Effector CD8-positive, alpha-beta T cell (primary cell): ENCODE data around the gene HS1BP3.
A peak's percentile ranks its signal among the peaks of the same experiment; 100 is the strongest.

Experiments used
- DNase-seq: peaks from one replicate; lab custom pipeline; 2025; lab: John Stamatoyannopoulos, UW

HS1BP3 gene

DNA sequence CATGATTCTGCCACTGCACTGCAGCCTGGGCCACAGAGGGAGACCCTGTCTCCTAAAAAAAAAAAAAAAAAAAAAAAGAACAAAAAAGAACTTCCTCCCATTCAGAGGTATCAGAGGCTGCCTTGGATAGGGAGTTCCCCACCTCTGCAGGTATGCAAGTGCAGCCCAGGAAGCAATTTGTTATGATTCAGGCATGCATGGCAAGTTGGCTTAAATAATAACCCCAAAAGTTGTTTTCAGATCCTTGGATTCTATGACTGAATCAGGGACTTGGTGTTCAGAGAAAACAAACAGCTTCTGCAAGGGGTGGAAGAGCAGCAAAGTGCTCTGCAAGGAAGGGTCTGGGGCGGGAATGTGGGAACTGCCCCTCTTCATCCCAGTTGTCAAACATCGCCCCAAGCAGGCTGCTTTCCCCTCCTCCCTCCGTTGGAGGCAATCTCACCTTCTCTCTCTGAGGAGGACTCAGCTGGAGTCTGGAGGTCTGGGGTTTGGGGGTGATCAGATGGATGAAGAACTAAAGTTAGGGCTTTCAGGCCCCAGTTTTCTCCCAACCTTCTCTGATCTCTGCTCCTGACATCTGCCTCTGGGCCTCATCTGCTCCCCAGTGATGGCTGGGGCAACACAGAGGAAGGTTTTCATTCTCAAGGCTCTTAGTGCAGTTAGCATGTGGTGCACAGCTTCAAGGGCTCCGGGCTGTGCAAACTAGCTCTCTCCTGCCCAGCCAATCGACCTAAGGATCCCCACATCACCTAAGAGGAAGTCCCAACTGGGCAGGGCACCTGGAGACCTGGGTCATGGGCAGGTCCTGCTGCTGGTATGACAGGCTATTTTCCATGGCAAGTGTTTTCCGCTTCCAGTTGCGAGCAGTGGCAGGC lies 12.5 kb upstream of the HS1BP3 start:
- no peak for DNase-seq

DNA sequence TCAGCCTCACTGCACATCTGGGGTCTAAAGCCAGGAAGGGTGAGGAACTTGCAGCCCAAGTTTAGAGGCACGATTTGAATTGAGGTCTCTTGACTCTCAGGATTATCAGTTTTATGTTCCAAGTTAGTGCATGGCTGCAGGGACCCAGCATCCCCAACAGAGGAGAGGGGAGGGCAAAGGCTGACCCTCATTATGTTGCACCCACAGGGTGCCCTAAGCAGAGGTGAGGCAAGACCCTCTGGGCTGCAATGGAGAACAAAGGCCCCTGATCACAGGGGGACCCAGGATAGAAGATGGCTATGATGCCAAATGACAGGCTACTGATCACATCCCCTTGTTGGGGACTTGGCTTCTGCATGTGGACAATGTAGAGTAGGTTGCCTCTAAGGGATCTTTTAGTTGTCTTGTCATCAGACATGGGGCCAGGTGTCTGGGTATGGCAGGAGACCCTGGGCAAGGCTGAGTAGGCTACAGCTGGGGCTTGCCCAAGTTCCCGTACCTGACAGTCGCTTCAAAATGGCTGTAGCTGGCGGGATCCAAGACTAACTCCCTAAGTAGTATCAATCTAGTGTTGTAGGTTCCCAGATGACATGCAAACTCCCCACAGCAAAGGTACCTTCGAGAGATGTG lies 11.5 kb upstream of the HS1BP3 start:
- DNase-seq = no peak

DNA sequence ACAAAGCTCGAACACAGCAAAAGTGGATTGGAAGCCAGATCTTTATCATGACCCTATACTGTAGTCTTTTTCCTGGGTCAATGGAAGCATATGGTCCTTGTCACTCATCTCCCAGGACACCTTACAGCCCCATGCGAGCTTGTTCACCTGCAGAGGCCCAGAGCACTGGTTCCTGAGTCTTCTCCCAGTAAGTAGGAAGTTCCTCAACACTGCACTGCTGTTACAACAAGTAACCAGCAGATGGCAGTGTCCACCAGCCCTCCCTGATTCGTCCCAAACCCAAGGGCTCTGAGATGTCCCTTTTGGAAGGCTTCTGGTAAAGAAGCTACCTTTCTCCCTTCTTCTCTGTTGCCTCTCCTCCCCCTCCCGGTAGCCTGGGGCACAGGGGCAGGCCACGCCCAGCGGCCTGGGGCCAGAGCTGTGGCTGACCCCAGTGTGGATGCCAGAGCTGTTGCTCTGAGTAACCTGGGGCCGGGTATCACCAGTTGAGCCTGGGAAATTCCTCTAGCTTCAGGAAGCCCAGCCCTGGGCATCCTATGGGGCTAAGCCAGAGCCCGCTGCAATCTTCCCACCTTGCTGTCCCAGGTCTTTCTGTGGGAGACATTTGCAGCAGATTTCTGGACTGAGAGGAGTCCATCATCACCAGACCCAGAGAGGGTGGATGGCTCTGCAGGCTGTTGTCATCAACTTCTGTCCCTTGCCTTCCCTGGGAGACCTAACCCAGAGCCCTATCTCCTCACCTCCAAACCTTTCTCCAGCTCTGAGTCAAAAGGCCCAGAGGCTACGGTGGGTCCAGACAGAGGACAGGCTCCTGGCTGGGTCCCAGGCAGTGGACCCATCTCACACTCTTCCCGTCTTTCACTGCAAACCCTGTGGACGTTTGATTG lies 10.8 kb upstream of the HS1BP3 start:
- DNase-seq = peak; percentile 29

DNA sequence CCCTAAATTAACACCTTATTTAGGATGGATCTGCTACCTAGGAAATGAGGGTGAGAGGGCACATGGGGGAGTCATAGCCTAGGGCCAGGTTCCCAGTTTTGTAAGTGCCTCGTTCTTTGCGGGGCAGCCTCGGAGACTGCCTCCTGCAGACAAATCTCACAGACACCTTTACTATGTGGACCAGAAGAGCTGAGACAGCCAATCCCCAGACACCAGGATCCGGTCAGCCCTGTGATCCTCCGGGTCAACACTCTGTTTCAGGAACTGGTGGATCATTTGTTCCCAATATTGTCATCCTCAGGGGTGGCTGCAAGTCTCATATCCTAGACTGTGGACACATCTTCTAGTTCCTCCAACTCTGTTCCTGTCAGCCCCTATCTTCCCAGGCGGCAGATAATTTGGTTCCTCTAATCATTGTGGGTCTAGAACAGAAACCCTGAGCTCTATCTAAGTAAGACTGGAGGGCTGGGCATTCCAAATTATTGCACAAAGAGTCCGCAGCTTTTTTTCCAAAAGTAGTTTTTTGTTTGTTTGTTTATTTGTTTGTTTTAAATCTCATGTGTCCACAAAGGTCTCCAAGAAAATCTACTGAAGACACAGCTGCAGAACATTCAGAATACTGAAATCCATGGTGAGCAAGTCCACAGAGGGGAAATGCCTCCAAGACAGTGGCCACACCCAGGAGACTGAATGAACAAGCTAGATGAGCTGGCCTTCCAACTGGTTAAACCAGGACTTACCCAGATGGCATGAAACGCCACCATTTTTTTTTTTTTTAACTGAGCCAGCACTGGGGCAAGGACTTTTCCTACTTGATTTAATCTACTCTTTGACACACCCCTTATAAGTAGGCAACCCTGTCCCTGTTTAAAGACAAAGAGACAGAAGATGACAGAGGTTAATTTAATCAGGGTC lies 9.9 kb upstream of the HS1BP3 start:
- no peak for DNase-seq

DNA sequence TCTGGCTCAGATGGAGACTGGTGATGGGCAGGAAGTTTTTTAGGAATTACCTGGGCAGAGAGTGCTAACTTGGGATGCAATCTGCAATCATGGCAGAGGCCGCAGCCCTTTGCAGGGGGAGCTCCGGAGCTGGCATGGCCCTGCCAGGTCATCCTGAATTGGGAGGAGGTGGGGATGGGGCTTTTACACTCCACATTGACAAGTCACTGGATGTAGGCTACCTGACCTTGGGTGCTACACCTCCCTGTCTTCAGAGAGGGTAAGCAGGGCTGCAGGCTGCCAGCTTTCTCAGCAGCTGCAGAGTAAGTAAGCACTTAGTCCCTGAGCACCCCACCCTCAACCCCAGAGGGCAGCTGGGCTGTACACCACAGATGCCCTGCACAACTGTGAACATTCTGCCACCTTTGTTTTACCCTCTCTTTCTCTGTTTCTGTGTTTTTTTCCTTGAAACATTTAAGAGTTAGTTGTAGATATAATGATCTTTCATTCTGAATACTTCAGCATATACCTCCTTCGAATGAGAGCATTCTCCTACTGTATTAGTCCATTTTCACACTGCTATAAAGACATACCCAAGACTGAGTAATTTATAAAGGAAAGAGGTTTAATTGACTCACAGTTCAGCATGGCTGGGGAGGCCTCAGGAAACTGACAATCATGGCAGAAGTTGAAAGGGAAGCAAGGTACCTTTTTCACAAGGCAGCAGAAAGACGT lies 6.8 kb upstream of the HS1BP3 start:
- no peak for DNase-seq

DNA sequence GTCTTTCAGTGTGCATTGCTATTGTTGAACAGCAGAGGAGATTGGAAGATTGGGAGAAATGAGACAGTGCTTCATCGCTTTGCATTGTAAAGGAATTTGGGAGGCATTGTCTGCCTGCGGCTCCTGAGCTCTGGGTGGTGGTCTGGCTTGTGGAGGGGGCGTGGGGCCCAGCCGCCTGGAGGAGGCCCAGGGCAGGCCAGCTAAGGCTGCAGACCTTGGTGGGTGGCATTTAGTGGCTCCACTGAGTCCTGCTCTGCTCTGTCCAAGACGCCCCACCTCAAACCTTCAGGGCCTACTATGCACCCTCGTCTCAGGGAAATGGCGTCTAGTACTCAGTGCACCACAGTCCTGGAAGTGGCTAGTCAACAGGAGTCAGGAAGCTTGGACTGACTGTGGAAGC lies 5.7 kb upstream of the HS1BP3 start:
- no peak for DNase-seq

DNA sequence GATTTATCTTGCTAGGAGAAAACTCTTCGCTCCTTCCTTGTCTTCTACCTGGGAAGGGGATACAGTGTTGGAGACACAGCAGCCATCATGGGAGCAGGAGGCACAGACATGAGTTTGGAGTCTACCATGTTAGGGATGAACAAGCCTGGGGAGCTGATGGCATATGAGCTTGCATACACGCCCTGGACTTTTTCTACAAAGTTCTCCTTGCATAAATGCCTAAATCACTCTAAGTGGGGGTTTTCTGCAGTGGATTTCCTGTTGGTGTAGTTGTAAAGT lies 3.6 kb upstream of the HS1BP3 start:
- no peak for DNase-seq

DNA sequence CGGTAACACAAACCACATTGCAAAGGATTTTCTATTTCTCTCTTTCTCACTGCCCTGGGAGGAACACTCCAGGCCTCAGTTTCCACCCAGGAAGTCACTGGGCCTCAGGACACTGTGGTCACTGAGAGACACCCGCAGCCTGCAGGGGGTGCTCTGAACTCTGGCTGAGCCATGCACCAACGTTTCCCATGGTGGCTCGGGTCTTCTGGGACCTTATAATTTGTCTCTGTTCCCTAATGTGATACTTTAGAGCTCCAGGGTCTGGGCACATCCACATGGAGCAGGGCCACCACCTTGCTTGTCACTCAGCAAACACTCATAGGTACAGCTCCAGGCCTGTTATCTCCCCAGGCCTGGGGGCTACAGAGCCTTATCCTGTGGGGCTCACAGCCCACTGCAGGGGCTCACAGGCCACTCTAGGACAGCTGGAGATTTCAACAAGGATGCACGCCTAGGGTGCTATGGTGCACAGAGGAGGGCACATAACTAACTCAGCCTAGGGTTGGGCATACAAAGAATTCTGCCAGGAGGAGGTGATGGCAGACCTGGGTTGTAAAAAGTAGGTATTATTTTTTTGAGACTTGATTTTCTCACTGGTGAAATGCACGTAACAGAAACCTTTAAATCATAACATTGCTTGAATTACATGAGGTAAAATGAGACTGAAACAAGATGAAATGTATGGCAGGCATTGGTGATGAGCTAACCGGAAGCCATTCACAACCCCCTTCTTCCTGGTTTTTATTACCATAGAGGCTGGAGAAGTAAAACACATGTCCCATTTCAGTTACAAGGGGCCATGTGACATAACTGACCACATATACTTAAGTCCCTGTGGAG lies 3.0 kb upstream of the HS1BP3 start:
- DNase-seq = no peak

DNA sequence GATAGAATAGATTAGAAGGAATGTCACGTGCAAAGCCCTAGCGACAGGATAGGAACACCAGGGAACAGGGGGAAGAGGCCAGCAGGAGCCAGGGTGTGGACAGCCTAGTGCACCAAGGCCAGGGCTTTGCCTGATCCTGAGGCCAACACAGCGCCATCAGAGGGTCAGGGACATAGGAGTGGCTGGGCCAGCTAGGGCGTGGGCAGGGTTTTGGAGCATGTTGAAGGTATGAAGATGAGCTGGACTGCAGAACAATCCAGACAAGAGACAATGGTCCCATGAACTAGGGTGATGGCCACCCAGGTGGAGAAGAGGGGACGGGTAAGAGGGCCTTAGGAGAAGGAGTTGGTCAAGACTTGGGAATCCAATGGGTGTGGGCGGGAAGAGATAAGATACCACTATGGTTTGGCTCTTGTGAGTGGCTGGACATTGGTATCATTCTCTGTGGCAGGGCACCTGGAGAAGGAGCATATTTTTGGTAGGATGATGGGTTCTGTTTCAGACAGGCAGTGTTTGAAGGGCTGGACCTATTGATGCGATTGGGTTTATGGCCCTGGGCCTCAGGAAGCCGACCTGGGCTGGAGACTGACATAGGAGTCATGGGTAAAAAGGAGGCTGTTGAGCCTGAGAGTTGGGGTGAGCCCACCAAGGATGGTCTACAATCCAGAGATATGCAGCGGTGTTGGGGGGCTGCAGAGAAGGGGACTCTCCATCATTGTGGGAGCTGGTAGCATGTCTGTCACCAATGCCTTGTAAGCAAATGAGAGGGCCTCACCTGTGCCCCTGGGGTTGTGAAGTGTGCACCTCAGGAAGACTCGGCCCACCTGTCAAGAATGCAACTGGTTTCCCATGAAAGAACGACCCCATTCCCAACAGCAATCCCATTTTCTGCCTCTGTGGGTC lies 2.0 kb upstream of the HS1BP3 start:
- no peak for DNase-seq

DNA sequence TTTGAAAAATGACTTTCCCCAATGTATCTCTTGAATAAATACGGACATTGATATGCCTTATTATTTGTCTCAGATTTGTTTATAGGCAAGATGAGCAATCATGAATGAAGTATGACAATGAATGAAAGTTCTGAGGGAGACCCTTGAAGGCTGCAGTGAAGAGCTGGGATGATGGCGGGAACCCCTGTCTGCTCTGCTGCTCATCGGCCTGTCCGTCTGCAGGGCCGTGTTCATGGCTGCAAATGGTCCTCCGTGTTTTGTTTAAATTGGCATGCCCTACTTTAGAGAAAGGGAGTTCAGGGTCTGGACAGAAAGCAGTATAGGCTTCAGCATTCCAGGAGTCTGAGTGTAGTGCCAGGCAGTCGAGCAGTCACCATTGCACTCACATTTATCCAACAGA lies 1.2 kb upstream of the HS1BP3 start:
- DNase-seq = no peak

DNA sequence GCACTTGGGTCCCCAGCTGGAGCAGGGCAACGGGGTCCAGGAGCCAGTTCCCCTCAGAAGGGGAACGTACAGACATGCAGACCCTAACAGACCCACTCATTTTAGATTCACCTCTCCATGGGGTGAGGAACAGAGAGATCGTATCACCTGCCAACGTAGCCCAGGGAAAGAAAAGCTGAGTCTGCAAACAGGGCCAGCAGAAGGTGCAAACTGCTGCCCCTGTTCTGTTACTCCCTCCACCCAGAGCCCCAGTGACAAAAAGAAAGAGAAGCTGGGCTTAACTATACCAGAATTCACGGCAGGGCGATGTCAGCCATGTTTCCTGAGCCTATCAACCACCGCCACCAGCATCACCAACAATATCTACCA lies 817 bp upstream of the HS1BP3 start:
- DNase-seq = no peak

DNA sequence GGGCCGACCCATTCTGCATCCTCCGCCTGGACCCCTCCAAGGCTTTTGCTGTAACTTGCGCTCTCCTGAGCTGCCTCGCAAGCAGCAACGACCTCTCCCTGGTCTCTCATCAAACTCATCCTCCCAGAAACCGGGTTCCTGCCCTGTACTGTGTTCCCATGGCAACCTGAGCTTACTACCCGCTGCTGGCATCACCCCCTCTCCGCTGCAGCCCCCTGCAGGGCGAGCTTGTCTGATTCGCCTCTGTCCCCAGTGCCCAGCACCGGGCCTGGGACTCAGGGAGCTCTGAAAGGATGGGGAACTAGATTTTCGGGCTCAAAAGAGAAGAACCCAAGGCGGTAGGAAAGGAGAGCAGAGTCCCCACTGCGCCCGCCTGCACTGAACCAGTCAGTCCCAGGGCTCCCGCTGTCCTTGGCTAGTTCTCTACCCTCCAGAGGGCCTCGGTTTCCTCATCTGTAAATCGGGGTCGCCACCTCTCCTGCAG lies 463 bp downstream of the HS1BP3 start:
- DNase-seq = peak; percentile 36

DNA sequence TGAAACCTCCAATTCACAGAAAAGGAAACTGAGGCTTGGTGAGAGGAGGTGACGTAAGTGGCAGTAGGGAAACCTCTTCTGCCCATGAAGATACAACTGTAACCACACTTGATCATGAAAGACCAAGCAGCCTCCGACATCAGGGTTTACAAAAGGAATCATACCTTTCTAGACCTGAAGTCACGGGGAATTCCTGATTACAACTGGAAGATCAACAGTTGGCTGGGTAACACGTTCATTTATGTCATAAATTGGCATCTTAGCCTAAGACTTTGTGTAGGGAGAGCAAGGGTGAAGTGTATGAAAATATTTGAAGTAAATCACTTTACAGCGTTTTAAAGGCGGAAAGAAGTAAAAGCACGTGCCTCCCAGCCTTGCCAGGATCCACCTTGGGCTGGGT lies 922 bp downstream of the HS1BP3 start:
- DNase-seq = no peak

DNA sequence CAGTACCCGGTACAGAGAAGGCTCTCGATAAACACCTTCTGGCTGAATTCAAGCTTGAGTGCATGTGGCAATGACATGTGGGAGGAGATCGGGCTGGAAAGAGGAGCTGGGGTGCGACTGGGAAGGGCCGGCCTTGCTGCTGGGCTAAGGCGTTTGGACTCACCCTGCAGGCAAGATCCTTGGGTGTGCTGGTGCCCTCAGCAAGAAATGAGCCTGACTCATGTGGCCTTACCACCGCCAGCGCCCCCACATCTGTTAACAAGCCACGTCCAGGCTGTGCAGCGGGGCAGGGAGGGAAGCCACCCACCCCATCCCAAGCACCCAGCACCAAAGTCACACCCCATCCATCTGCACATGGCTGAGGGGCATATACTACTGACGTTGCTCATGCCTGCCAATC lies 1.3 kb downstream of the HS1BP3 start:
- DNase-seq = no peak

DNA sequence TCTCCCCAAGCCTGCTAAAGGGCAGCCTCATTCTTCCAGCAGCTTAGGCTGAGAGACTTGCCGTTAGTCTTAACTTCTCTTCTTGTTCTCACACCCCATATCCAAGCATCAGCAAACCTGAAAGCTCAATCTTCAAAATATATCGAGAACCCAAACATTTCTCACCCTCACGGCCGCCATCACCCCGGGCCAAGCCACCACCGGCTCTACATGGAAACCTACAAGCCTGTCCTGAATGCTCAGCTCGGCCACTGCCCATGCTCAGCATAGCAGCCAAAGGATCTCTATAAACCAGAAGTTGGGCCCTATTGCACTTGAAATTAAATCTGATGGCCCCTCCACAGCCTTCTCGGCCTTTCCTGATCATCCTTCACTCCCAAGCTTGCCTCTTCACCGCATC lies 2.1 kb downstream of the HS1BP3 start:
- DNase-seq = no peak

DNA sequence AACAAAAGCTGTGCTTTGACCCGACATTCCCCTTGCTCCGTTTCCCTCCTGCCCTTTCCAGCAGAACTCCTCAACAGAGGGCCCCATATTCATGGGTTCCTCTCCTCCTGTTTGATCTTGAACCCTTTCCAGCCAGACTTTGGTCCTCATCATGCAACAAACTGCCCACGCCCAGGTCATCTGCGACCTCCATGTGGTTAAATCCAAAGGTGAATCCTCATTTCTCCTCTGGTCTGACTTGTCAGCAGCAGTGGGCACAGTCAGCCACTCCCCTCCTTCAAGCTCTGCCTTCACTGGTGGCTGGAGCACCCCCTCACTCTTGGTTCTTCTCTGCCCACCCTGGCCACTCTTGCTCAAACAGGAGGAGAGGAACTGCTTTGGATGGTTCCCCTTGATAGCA lies 2.7 kb downstream of the HS1BP3 start:
- no peak for DNase-seq

DNA sequence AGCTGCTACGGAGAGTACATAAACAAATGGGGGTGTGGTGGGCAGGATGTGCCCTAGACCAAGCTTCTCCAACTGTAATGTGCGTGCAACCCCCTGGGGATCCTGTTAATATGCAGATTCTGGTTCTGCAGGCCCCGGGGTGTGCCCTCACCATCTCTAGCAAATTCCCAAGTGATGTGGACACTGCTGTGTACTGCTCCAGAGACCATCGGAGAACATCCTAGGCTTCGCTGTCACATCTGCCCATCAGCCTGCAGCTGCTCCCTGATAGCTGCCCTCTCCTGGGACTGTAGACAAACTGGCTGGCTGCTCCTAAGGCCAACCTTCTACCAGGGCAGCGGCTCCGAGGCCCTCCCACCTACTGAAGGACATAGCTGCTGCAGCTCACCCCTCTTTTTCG lies 3.2 kb downstream of the HS1BP3 start:
- DNase-seq = no peak

DNA sequence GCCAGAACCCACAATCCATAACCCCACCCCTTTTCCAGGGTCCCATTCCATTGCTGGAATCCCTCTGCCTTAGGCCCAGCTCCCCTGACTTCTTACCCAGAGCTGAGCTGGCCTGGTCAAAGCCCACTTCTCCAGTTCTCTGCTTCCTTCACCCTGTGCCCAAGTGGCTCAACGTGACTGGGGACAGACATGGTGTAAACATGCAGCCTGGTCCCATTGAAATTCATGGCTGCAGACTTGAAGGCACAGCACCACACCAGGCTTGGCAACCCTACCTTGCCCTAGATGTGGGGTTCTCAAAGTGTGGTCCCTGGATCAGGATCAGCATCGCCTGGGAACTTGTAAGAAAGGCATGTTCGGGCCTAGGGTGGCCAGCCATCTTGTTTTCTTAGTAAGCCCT lies 3.7 kb downstream of the HS1BP3 start:
- DNase-seq = no peak

DNA sequence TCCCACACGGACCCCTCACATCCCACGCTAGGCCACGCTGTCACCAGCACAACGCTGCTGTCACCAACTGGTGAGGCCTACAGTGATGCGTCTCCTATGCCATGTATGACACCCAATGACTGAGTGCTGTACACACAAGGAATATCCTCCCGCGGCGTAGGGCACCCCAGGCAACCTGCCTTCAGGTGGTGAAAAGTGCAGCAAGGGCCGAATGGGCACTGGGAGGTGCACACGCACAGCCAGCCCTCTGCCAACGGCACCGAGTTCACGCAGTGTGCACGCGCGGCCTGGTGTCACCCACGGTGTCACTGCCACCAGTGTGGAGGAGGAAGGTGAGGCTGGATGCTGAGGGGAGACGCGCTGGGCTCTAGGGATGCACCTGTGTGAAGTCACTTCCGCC lies 4.5 kb downstream of the HS1BP3 start:
- no peak for DNase-seq
